NCI-H2029 treated with DMSO at 0.1 percent for 48 hours (cell line): ENCODE measurements around the gene LCN10.

Experiments used
- DNase-seq: peaks from one replicate; lab custom pipeline; 2025; lab: John Stamatoyannopoulos, UW

Gene LCN10

GRCh38 chr9:136700304-136700703, 42.4 kb downstream of the LCN10 start:
- DNase-seq, result no peak

GRCh38 chr9:136698635-136699246, 44.0 kb downstream of the LCN10 start:
- no peak for DNase-seq

- DNase-seq, result no peak
These were observed 44.8 kb downstream of the LCN10 start for GRCh38 chr9:136697821-136698526.

- no peak for DNase-seq
These were observed 45.5 kb downstream of the LCN10 start for GRCh38 chr9:136697146-136697820.

- no peak for DNase-seq
These were observed 46.2 kb downstream of the LCN10 start for GRCh38 chr9:136696502-136696901.

GRCh38 chr9:136695955-136696354, 46.8 kb downstream of the LCN10 start:
- peak; percentile 50 for DNase-seq

GRCh38 chr9:136695435-136695895, 47.3 kb downstream of the LCN10 start:
- peak; percentile 92 for DNase-seq

GRCh38 chr9:136694872-136695247, 47.9 kb downstream of the LCN10 start:
- no peak for DNase-seq

- DNase-seq, result no peak
These were observed 48.4 kb downstream of the LCN10 start for GRCh38 chr9:136694163-136694871.

GRCh38 chr9:136693490-136694162, 49.1 kb downstream of the LCN10 start:
- DNase-seq, result no peak

GRCh38 chr9:136693135-136693489, 49.6 kb downstream of the LCN10 start:
- DNase-seq, result no peak

GRCh38 chr9:136692185-136693134, 50.3 kb downstream of the LCN10 start:
- no peak for DNase-seq

GRCh38 chr9:136691316-136692184, 51.2 kb downstream of the LCN10 start:
- peak; percentile 35 for DNase-seq

- peak; percentile 32 for DNase-seq
These were observed 51.9 kb downstream of the LCN10 start for GRCh38 chr9:136690806-136691261.

- DNase-seq, result peak; percentile 67
These were observed 52.5 kb downstream of the LCN10 start for GRCh38 chr9:136690104-136690805.

- no peak for DNase-seq
These were observed 53.7 kb downstream of the LCN10 start for GRCh38 chr9:136689108-136689460.

GRCh38 chr9:136688274-136689107, 54.2 kb downstream of the LCN10 start:
- DNase-seq, result no peak
